Cardiac fibroblast (primary cell): ENCODE results near the gene HSP90AA1.

Source experiments
- DNase-seq, 2 donors: peaks; one replicate each; pipeline versions ENCODE4 v3.0.0 to v3.0.0-alpha.2; 2010; ENCODE audit warnings: low read depth in 2 of 2
- H3K4me3 ChIP-seq, 2 donors: replicated peaks in 1 of 2; 1 replicate in 1 of 2; 2 replicates in 1 of 2; pipeline ENCODE4 v1.5.1; 2011; ENCODE audit warnings: low read depth in 2 of 2, low read length in 2 of 2, mild to moderate bottlenecking in 2 of 2, moderate library complexity in 1 of 2
- CTCF ChIP-seq: IDR thresholded peaks from one replicate; pipeline ENCODE4 v1.5.1; 2011; ENCODE audit warnings: low read depth, mild to moderate bottlenecking, low read length, inconsistent platforms

Gene HSP90AA1

GRCh38 chr14:102037686-102038085 lies 49.2 kb downstream of the HSP90AA1 start:
- H3K4me3 ChIP-seq = no peak overlapping the region
- DNase-seq = no peak
- no peak for TF ChIP-seq CTCF

- DNase-seq = no peak
- H3K4me3 ChIP-seq = no peak overlapping the region
- no peak for TF ChIP-seq CTCF
Observed at GRCh38 chr14:102035914-102036313, 50.9 kb downstream of the HSP90AA1 start.

GRCh38 chr14:102034301-102034700 lies 52.5 kb downstream of the HSP90AA1 start:
- DNase-seq = no peak
- TF ChIP-seq CTCF = no peak
- H3K4me3 ChIP-seq = no peak overlapping the region

GRCh38 chr14:102033241-102033640 lies 53.6 kb downstream of the HSP90AA1 start:
- H3K4me3 ChIP-seq = no peak overlapping the region
- DNase-seq = no peak
- TF ChIP-seq CTCF = no peak
